Hepatocyte (in vitro differentiated cells): ENCODE measurements around the gene CUBN. TPM values are rescaled to one million over a fixed set of nuclear protein-coding genes. Genes with fewer than 3 reads are reported as not detected.
A peak's percentile ranks its signal among the peaks of the same experiment; 100 is the strongest.

Source experiments
- DNase-seq: peaks from one replicate; pipeline ENCODE4 v3.0.0-alpha.2; 2016; ENCODE audit warnings: low spot score
- H2AFZ ChIP-seq: fragments of 200-600 bp; sonication (generic); 2 replicates; pipeline ENCODE4 v1.6.0; 2016; ENCODE audit warnings: antibody characterized with exemption, mild to moderate bottlenecking
- H3K27ac ChIP-seq: fragments of 200-600 bp; sonication (generic); 2 replicates; pipeline ENCODE4 v1.5.1; 2016; ENCODE audit warnings: mild to moderate bottlenecking
- H3K27me3 ChIP-seq: fragments of 200-600 bp; sonication (generic); 2 replicates; pipeline ENCODE4 v1.6.1; 2016
- H3K36me3 ChIP-seq: fragments of 200-600 bp; sonication (generic); replicated peaks from 2 replicates; pipeline ENCODE4 v1.5.1; 2016; ENCODE audit warnings: low read depth; ENCODE audit not compliant: insufficient read depth
- H3K4me1 ChIP-seq: fragments of 200-600 bp; sonication (generic); 2 replicates; pipeline ENCODE4 v1.5.1; 2016; ENCODE audit warnings: mild to moderate bottlenecking, moderate library complexity; ENCODE audit not compliant: insufficient read depth
- H3K4me2 ChIP-seq: fragments of 200-600 bp; sonication (generic); 2 replicates; pipeline ENCODE4 v1.6.0; 2016
- H3K4me3 ChIP-seq: fragments of 200-600 bp; sonication (generic); 2 replicates; pipeline ENCODE4 v1.5.1; 2016; ENCODE audit warnings: mild to moderate bottlenecking
- H3K79me2 ChIP-seq: fragments of 200-600 bp; sonication (generic); 2 replicates; pipeline ENCODE4 v1.6.0; 2017; ENCODE audit warnings: mild to moderate bottlenecking
- H3K9me2 ChIP-seq: fragments of 200-600 bp; sonication (generic); replicated peaks from 2 replicates; pipeline ENCODE4 v1.6.0; 2017; ENCODE audit warnings: mild to moderate bottlenecking; ENCODE audit not compliant: insufficient read depth
- H3K9me3 ChIP-seq: fragments of 200-600 bp; sonication (generic); 2 replicates; pipeline ENCODE4 v1.5.1; 2016; ENCODE audit warnings: low read depth, mild to moderate bottlenecking
- H4K20me1 ChIP-seq: fragments of 200-600 bp; sonication (generic); 2 replicates; pipeline ENCODE4 v1.6.0; 2016; ENCODE audit warnings: mild to moderate bottlenecking; ENCODE audit not compliant: insufficient read depth, poor library complexity, severe bottlenecking
- EZH2 ChIP-seq: fragments of 200-600 bp; sonication (generic); IDR thresholded peaks from 2 replicates; pipeline ENCODE4 v1.6.1; 2016; ENCODE audit warnings: antibody characterized with exemption, mild to moderate bottlenecking, borderline replicate concordance
- EZH2phosphoT487 ChIP-seq: fragments of 200-600 bp; sonication (generic); IDR thresholded peaks from one replicate; pipeline ENCODE4 v1.6.1; 2018; ENCODE audit warnings: antibody characterized with exemption, mild to moderate bottlenecking, low read depth, moderate library complexity; ENCODE audit not compliant: unreplicated experiment, severe bottlenecking
- WGBS: methylation state at CpG from one replicate; pipeline ENCODE4 v1.1.6; 2016; ENCODE audit warnings: low lambda C conversion rate; ENCODE audit errors: missing lambda C conversion rate; 5-methylcytosine and 5-hydroxymethylcytosine counted together
- polyA plus RNA-seq: library from polyadenylated mRNA; unstranded; fragments of >200 nt; fragmentation: Nextera tagmentation; extraction: Ambion mirVana; gene quantifications from 2 replicates; pipeline ENCODE4 v1.2.1, GENCODE V29; 2016
- total RNA-seq: library from RNA; depleted of rRNA; stranded (reverse); fragments of >200 nt; gene quantifications from 2 replicates; pipeline ENCODE4 v1.2.3, GENCODE V29; 2014
- TF ChIP-seq, protein P1 (sequence below): fragments of 200-600 bp; sonication (generic); IDR thresholded peaks from 2 replicates; pipeline ENCODE4 v1.5.1; 2016; ENCODE audit warnings: antibody characterized with exemption, mild to moderate bottlenecking; ENCODE audit not compliant: poor library complexity

Gene CUBN
- total and polyA plus RNA-seq, 2 experiments from 2014 or later, result 2.0 to 10.6 TPM

DNA sequence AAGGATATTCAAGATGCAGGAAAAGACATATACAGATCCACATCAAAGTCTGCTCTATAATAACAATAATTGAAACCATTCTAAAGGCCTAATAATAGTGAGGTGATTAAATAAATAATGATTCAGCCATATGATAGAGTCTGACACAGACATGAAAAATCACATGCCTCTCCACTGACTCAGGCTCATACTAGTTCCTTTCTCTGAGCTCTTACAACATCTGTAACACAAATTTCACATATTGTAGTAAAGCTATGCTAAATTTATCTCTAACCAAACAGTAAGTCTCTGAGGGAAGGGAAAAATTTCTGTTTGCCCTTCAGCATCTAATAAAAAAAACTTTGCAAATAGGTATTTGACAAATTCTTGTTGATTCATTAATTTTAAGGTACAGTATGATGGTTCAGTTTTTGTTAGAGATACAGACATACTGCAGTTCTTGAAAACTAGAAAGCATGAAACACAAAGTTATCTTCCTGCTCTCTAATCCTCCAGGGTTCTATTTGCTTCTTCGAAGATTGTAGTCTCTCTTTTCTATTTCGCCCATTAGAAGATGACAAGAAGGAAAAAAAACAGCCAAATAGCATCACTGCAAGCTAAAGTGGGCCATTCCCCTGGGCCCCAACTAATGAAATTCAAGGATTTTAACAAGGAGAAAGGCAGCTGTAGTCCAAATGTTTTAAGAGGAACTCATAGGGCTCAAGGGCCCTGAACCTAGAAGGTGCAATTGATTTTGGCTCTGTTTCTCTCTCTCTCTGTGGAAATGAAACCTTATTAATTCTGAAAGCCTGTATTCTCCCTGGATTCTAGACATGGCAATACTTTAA is 53.9 kb downstream of the CUBN start:
- Histone ChIP-seq H2AFZ (no peak overlapping the region), H3K36me3 (no peaks in the 10 kb centered on the region), H3K4me1 (peaks cover 23% of the 10 kb centered on the region), H3K27me3 (no peaks in the 10 kb centered on the region), H3K9me2 (no peaks in the 10 kb centered on the region), H3K4me3 (no peak overlapping the region), H3K79me2 (no peaks in the 10 kb centered on the region), H3K9me3 (no peaks in the 10 kb centered on the region), H3K4me2 (peak overlapping the region; percentile 29), H4K20me1 (no peaks in the 10 kb centered on the region), H3K27ac (peak overlapping the region; percentile 83)
- TF ChIP-seq EZH2 (no peak), EZH2phosphoT487 (no peak)
- TF ChIP-seq, protein P1, sequence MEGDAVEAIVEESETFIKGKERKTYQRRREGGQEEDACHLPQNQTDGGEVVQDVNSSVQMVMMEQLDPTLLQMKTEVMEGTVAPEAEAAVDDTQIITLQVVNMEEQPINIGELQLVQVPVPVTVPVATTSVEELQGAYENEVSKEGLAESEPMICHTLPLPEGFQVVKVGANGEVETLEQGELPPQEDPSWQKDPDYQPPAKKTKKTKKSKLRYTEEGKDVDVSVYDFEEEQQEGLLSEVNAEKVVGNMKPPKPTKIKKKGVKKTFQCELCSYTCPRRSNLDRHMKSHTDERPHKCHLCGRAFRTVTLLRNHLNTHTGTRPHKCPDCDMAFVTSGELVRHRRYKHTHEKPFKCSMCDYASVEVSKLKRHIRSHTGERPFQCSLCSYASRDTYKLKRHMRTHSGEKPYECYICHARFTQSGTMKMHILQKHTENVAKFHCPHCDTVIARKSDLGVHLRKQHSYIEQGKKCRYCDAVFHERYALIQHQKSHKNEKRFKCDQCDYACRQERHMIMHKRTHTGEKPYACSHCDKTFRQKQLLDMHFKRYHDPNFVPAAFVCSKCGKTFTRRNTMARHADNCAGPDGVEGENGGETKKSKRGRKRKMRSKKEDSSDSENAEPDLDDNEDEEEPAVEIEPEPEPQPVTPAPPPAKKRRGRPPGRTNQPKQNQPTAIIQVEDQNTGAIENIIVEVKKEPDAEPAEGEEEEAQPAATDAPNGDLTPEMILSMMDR, result no peak
- 47% methylated on average over 2 of the region's 2 CpGs for WGBS
- peak; percentile 65 for DNase-seq

DNA sequence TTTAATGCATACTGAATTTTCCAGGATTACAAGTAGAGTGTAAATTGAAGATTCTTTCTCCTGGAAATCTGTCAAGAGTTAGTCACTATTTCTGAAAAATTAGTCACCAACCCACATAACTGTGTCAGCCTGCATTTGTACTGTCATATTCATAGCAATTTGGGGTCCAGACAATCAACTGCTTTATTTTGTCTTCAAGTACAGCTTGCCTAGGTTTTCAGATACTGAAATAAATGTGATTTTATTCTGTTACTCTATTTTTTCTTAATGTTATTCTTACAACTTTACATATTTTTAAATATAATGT is 55.1 kb downstream of the CUBN start:
- Histone ChIP-seq H3K4me1 (peaks cover 23% of the 10 kb centered on the region), H3K27me3 (no peaks in the 10 kb centered on the region), H3K27ac (no peak overlapping the region), H3K4me2 (no peak overlapping the region), H4K20me1 (no peaks in the 10 kb centered on the region), H2AFZ (no peak overlapping the region), H3K9me2 (no peaks in the 10 kb centered on the region), H3K4me3 (no peak overlapping the region), H3K79me2 (no peaks in the 10 kb centered on the region), H3K9me3 (no peaks in the 10 kb centered on the region), H3K36me3 (no peaks in the 10 kb centered on the region)
- no peak for TF ChIP-seq EZH2phosphoT487
- TF ChIP-seq, protein P1, result no peak
- TF ChIP-seq EZH2, result no peak
- DNase-seq, result no peak

- no peaks in the 10 kb centered on the region for H3K27me3 ChIP-seq
- DNase-seq, result no peak
- WGBS, result 96% methylated on average over 12 of the region's 12 CpGs
- no peak overlapping the region for H3K4me2 ChIP-seq
- no peaks in the 10 kb centered on the region for H3K36me3 ChIP-seq
- peaks cover 23% of the 10 kb centered on the region for H3K4me1 ChIP-seq
- no peaks in the 10 kb centered on the region for H3K9me2 ChIP-seq
- H2AFZ ChIP-seq, result no peak overlapping the region
- TF ChIP-seq EZH2phosphoT487 (no peak), EZH2 (no peak)
- TF ChIP-seq, protein P1, result no peak
- H3K4me3 ChIP-seq, result no peak overlapping the region
- H4K20me1 ChIP-seq, result no peaks in the 10 kb centered on the region
- no peaks in the 10 kb centered on the region for H3K9me3 ChIP-seq
- H3K79me2 ChIP-seq, result no peaks in the 10 kb centered on the region
- no peak overlapping the region for H3K27ac ChIP-seq
Observed at GRCh38 chr10:17073725-17074540, 55.7 kb downstream of the CUBN start.
